Peyer's patch (tissue), 4 donors: Measurements from ENCODE around the gene TPPP. TPM values are rescaled to one million over a fixed set of nuclear protein-coding genes. Genes with fewer than 3 reads are reported as not detected.

Source experiments
- DNase-seq, 3 donors: peaks; one replicate each; pipeline ENCODE4 v3.0.0-alpha.2; 2017 to 2019
- H3K27ac ChIP-seq, 4 donors: fragments of 200-600 bp; sonication (generic); one replicate each; pipeline ENCODE4 v1.5.1; 2016 to 2019
- H3K27me3 ChIP-seq, 2 donors: fragments of 200-600 bp; sonication (generic); one replicate each; pipeline ENCODE4 v1.5.1; 2019
- H3K36me3 ChIP-seq, 3 donors: fragments of 200-600 bp; sonication (generic); one replicate each; pipeline ENCODE4 v1.5.1; 2016 to 2019
- H3K4me1 ChIP-seq, 4 donors: fragments of 200-600 bp; sonication (generic); one replicate each; pipeline ENCODE4 v1.5.1; 2016 to 2019
- H3K4me3 ChIP-seq, 4 donors: fragments of 200-600 bp; sonication (generic); 1 replicate in 3 of 4; 2 replicates in 1 of 4; pipeline ENCODE4 v1.5.1; 2016 to 2019; ENCODE audit warnings: mild to moderate bottlenecking in 1 of 4
- H3K9me3 ChIP-seq, 4 donors: fragments of 200-600 bp; sonication (generic); one replicate each; pipeline ENCODE4 v1.5.1; 2016 to 2019; ENCODE audit warnings: mild to moderate bottlenecking in 1 of 4
- POLR2A ChIP-seq, 2 donors: fragments of 450-650 bp; IDR thresholded peaks; one replicate each; pipeline ENCODE4 v1.5.1; 2017; ENCODE audit warnings: antibody characterized with exemption in 2 of 2, mild to moderate bottlenecking in 2 of 2, moderate library complexity in 2 of 2
- total RNA-seq, 4 donors: library from RNA; depleted of rRNA; stranded (reverse); fragments of >200 nt; gene quantifications; one replicate each; pipeline ENCODE4 v1.1.0, GENCODE V29; 2016
- TF ChIP-seq, protein P1 (sequence below), 6 experiments: fragments of 450-650 bp in 4 of 6; fragments of 200-600 bp in 2 of 6; sonication (generic) in 1 of 6; IDR thresholded peaks; one replicate each; pipeline ENCODE4 v1.5.1; 2017 to 2019; ENCODE audit warnings: antibody characterized with exemption in 6 of 6, mild to moderate bottlenecking in 3 of 6, moderate library complexity in 1 of 6

TPPP gene
- total RNA-seq, 4 donors from 2014 or later, result 7.4 to 60.5 (median 14.5) TPM

- H3K27ac ChIP-seq, result no peak overlapping the region
- no peaks in the 10 kb centered on the region for H3K9me3 ChIP-seq
- peaks cover 0 to 6% (median 0%) of the 10 kb centered on the region in 4 donors for H3K4me1 ChIP-seq
- peaks cover 0 to 37% (median 0%) of the 10 kb centered on the region in 3 donors for H3K36me3 ChIP-seq
- no peaks in the 10 kb centered on the region for H3K27me3 ChIP-seq
- no peak overlapping the region for H3K4me3 ChIP-seq
- TF ChIP-seq POLR2A (IDR thresholded peaks at IDR 0.05), result no peak
- TF ChIP-seq, protein P1, sequence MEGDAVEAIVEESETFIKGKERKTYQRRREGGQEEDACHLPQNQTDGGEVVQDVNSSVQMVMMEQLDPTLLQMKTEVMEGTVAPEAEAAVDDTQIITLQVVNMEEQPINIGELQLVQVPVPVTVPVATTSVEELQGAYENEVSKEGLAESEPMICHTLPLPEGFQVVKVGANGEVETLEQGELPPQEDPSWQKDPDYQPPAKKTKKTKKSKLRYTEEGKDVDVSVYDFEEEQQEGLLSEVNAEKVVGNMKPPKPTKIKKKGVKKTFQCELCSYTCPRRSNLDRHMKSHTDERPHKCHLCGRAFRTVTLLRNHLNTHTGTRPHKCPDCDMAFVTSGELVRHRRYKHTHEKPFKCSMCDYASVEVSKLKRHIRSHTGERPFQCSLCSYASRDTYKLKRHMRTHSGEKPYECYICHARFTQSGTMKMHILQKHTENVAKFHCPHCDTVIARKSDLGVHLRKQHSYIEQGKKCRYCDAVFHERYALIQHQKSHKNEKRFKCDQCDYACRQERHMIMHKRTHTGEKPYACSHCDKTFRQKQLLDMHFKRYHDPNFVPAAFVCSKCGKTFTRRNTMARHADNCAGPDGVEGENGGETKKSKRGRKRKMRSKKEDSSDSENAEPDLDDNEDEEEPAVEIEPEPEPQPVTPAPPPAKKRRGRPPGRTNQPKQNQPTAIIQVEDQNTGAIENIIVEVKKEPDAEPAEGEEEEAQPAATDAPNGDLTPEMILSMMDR (IDR thresholded peaks at IDR 0.05), result no peak
- no peak for DNase-seq
Measured at GRCh38 chr5:661891-662750, 31.0 kb downstream of the TPPP start.

DNA sequence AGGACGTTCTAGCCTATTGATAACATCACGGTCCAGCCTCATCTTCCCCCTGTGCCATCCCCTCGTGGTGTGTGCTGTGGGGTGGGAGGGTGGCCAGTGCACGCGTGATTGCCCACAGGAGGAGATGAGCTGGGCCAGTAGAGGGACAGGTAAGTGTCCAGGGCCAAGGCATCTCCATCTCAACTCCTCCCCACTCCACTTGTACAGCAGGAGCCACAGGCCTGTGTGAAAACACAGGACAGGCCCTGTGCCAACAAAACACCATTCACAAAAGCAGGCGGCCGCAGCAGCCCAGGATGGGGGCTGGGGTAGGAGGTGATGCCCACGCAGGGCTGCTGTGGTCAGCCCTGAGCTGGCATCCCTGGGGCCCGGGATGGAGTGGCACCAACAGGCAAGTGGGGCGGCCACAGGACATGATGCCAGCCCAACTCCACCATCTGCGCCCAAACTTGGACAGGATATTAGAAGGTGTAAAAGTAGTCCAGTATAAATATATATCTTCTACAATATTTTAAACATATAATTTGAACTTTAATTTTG is 32.6 kb downstream of the TPPP start:
- DNase-seq, result no peak
- Histone ChIP-seq H3K9me3 (no peaks in the 10 kb centered on the region), H3K4me3 (no peak overlapping the region), H3K27ac (no peak overlapping the region), H3K4me1 (peaks cover 0 to 6% (median 0%) of the 10 kb centered on the region in 4 donors), H3K27me3 (no peaks in the 10 kb centered on the region), H3K36me3 (peaks cover 0 to 37% (median 0%) of the 10 kb centered on the region in 3 donors)
- TF ChIP-seq, protein P1 (IDR thresholded peaks at IDR 0.05), result no peak
- no peak for TF ChIP-seq POLR2A (IDR thresholded peaks at IDR 0.05)

GRCh38 chr5:659496-660263 is 33.5 kb downstream of the TPPP start:
- no peaks in the 10 kb centered on the region for H3K9me3 ChIP-seq
- H3K27me3 ChIP-seq, result no peaks in the 10 kb centered on the region
- no peak overlapping the region for H3K27ac ChIP-seq
- peaks cover 0 to 31% (median 0%) of the 10 kb centered on the region in 3 donors for H3K36me3 ChIP-seq
- peaks cover 0 to 6% (median 0%) of the 10 kb centered on the region in 4 donors for H3K4me1 ChIP-seq
- no peak for DNase-seq
- H3K4me3 ChIP-seq, result no peak overlapping the region
- TF ChIP-seq, protein P1 (IDR thresholded peaks at IDR 0.05), result no peak
- no peak for TF ChIP-seq POLR2A (IDR thresholded peaks at IDR 0.05)

DNA sequence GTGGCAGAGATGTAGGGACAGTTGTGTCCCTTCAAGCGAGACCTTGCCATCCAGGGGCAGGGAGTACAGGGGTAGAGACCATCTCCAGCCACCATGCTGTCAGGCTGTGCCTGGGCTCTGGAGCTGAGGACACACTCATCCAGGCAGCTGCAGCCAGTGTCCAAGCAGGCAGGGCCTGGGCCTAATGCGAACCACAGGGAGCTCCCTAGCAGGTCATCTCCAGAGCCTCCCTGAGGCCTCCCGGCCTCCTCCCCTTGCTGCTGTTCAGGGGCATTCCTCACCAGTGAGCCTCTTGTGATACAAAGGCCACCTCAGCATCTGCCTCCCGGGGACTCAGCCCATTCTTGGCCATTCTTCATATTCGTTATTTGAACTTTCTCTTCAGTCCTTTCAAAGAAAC is 35.0 kb downstream of the TPPP start:
- Histone ChIP-seq H3K9me3 (no peaks in the 10 kb centered on the region), H3K36me3 (peaks cover 0 to 15% (median 0%) of the 10 kb centered on the region in 3 donors), H3K4me3 (no peak overlapping the region), H3K4me1 (peaks cover 0 to under 1% (median 0%) of the 10 kb centered on the region in 4 donors), H3K27ac (no peak overlapping the region), H3K27me3 (no peaks in the 10 kb centered on the region)
- DNase-seq, result no peak
- TF ChIP-seq, protein P1 (IDR thresholded peaks at IDR 0.05), result no peak
- no peak for TF ChIP-seq POLR2A (IDR thresholded peaks at IDR 0.05)

DNA sequence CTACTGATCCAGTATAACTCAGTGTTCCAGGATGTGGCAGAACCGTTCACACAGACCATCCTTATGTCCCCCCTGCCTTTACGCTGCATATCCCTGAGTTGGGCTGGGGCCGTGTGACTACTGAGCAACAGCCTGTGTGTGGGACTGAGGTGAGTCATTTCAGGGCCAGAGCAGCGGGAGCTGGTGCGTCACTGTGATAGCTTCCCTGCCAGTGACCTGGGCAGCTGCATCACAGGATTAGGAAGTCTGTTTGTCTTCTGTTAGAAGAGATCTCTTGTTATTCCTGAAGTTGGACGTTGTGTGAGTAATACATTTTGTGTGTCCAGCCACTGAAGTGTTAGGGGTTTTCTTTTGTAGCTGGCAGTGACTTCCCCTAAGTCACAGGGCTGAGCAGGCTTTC is 35.6 kb downstream of the TPPP start:
- H3K27me3 ChIP-seq, result no peaks in the 10 kb centered on the region
- TF ChIP-seq, protein P1 (IDR thresholded peaks at IDR 0.05), result no peak
- no peak for TF ChIP-seq POLR2A (IDR thresholded peaks at IDR 0.05)
- no peak for DNase-seq
- no peaks in the 10 kb centered on the region for H3K9me3 ChIP-seq
- H3K36me3 ChIP-seq, result peaks cover 0 to 12% (median 0%) of the 10 kb centered on the region in 3 donors
- H3K27ac ChIP-seq, result no peak overlapping the region
- H3K4me3 ChIP-seq, result no peak overlapping the region
- no peaks in the 10 kb centered on the region for H3K4me1 ChIP-seq
